Stimulated activated CD8-positive, alpha-beta memory T cell treated with anti-CD3 and anti-CD28 coated beads, Interleukin-4, amount 100 ng/mL, for 24 hours (primary cell): ENCODE data around the gene CHCHD3.
"Not testable (repeated sequence)": the region's sequence is repeated elsewhere in the genome, so short reads cannot be mapped to it uniquely, and the experiment has no call there.

Source experiments
- DNase-seq: peaks from one replicate; pipeline ENCODE4 v3.0.0-alpha.2; 2020; ENCODE audit warnings: low read depth

Gene CHCHD3

GRCh38 chr7:133044722-133045473, 37.0 kb downstream of the CHCHD3 start:
- DNase-seq = no peak

- DNase-seq = no peak
Measured at GRCh38 chr7:133040674-133041073, 41.2 kb downstream of the CHCHD3 start.

DNA sequence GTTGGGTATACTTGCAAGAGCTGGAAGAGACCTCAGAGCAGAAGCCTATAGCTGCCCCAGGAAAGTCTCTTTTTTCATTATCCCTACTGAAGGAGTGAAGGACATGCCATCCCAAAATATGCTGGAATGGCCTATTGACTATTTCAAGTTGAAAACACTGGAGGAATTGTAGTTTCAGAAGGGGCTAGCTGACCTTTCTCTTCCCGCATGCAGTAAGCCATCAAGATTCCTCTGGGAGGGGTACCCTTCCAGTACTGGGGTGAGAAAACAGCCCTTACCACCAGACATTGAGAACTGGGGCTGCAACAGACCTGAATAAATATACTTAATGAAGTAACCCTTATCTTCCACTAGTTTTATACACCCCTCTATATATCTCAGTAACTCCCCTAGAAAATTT, 41.7 kb downstream of the CHCHD3 start:
- no peak for DNase-seq

GRCh38 chr7:133039614-133040013, 42.3 kb downstream of the CHCHD3 start:
- DNase-seq = no peak

DNA sequence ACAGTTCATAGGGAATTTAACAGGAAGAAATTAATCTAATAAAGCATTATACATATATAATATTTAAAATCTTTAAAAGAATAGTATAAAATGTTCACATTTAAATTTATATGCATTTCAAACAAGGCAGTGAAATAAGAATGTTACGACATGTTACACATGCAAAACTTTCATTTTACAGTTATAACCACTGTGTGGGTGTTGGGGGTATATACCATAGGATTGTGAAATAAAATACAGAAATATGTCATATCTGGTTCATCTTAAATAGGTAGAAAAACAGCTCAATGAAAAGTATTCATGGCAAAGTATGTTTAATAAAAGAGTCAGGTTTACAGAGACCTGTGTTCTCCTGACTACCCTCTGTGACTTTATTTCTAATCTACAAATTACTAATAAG, 45.6 kb downstream of the CHCHD3 start:
- DNase-seq = no peak

DNA sequence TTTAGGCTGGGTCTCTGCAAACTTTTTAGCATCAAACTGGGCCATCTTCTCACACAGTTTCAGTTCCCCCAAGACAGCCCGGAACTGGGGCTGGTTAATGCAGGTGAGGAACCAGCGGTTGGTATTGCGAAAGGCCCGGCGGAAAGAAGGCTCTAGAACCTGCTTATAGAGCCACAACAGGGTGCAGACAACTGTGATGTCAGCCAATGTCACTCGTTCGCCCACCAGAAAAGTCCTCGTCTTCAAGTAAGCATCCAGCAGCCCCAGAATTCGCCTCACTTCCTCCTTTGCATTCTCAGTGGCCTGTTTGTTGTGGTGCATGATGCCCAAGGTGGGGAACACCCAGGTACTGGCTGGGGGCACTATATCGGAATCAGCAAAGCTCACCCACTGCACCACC, 46.6 kb downstream of the CHCHD3 start:
- not testable (repeated sequence) for DNase-seq

DNA sequence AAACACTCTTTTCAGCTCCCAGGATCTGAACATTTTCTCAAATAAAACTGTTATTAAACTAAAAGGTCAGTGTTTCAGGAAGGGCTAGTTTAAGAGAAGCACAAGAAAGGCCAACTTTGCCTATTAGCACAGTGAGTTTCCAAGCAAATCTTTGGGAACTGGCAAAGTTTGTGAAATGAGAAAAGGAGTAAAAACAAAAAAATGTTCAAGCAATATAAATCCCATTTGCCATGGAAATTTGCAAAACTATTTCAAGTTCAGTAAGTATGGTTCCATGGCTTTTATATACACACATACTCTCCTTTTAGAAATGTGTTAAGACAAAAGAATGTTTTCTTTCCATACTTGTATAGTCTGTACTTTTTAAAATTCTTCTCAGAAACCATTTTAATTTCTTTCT, 51.5 kb downstream of the CHCHD3 start:
- no peak for DNase-seq

- no peak for DNase-seq
Measured at GRCh38 chr7:133029463-133029862, 52.4 kb downstream of the CHCHD3 start.

GRCh38 chr7:133027397-133027796, 54.5 kb downstream of the CHCHD3 start:
- DNase-seq = no peak

DNA sequence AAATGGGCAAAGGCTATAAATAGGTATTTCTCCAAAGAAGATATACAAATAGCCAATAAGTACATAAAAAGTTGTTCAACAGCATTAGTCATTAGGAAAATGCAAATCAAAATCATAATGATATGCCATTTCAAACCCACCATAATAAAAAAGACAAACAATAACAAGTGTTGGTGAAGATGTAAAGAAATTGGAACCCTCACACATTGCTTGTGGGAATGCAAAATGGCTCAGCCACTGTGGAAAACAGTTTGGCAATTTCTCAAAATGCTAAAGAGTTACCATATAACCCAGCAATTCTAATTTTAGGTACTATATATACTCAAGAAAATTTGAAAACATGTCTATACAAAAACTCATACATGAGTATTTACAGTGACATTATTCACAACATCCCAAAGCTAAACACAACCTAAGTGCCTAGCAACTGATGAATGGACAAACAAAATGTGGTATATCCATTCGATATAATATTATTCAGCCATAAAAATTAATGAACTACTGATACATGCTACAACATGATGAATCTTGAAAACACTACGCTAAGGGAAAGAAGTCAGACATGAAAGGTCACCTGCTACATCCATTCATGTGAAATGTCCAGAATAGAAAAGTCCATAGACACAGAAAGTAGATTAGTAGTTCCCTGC, 55.6 kb downstream of the CHCHD3 start:
- no peak for DNase-seq

GRCh38 chr7:133025056-133025455, 56.8 kb downstream of the CHCHD3 start:
- DNase-seq = no peak

- DNase-seq = no peak
Measured at GRCh38 chr7:133024596-133024995, 57.3 kb downstream of the CHCHD3 start.

DNA sequence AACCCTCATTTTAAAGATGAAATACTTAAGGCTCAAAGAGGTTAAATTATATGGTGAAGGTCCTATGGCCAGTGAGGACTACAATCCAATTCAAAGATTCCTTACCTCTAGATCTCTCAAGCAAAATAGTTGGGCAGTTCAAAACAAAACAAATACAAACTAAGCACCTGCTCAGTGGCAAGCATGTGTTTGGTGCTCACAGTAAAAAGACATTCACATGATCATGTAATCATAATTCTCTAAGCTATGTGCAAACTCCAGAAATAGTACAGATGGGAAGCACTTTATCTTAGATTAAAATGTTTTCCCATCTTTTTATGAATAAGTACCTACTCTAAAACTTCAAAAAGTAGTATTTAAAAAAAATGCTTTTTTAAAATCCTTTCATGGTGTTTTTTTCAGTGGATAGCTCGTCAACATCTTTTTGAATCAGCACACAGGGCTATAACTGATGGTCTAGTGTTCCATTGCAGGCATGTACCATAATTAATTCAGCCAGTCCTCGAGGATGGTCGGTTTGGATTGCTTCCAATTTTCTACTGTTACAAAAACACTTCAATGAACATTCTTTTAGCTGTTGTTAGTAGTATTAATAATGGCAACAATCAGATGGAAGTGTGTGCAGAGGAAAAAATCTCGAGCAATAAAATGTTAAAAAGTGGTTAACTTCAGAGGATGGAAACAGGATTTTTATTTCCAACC, 58.4 kb downstream of the CHCHD3 start:
- DNase-seq = no peak

GRCh38 chr7:133022661-133023060, 59.2 kb downstream of the CHCHD3 start:
- DNase-seq = no peak

DNA sequence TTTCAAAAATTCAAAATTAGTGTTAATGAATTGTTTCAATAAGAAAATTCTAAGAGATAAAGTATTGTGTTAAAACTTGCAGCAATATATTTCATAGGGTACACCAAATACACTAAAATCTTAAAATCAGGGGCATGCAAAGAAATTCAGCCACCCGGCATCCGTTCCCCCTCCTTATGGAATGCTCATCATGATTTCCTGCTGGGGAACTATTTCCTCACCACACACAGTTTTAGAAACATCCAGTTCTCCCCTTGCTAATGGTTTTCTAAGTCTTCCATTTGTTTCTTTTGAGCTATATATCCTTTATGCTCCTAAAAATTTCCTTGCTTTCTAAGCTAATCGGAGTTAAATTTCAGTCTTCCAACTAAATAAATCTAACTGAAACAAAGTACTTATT, 60.7 kb downstream of the CHCHD3 start:
- no peak for DNase-seq

DNA sequence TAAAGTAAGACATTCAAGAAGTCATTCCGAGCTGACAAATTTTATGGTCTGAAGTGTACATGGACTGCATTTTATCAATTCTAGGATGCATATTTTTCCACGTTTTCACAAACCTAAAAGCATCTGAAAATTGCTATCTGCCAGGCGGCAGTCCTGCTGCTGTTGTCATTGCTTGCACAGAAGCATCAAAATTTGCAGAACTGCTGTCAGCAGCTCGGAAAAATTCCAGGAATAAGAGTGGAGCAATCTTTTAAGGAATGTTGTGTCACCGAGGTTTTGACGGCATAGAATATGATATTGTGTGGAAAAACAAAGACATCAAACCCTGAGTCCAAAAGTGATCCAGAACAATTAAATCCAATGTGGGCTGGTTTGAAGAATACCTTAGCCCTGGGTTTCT, 61.4 kb downstream of the CHCHD3 start:
- no peak for DNase-seq

GRCh38 chr7:133019590-133019989, 62.3 kb downstream of the CHCHD3 start:
- DNase-seq = no peak

DNA sequence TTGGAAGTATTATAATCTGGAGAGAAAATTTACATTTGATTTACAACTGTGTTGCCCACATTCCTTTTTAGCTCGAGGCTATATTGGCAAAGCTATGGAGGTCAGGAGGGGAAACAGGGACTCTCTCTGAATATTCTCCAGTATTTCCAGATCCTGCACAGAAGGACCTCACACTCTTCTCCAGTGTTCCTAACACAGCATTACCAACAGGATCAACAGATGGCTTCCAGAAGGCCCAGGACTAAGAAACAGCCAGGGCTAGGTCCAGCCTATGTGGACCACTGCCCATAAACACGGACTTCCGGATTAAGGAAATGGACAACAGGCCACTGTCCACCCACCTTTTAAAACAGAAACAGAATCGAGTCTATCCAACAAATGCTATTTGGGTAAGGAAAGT, 65.3 kb downstream of the CHCHD3 start:
- DNase-seq = no peak

- DNase-seq = no peak
Measured at GRCh38 chr7:133015888-133016287, 66.0 kb downstream of the CHCHD3 start.

- DNase-seq = no peak
Measured at GRCh38 chr7:133011746-133012145, 70.1 kb downstream of the CHCHD3 start.

DNA sequence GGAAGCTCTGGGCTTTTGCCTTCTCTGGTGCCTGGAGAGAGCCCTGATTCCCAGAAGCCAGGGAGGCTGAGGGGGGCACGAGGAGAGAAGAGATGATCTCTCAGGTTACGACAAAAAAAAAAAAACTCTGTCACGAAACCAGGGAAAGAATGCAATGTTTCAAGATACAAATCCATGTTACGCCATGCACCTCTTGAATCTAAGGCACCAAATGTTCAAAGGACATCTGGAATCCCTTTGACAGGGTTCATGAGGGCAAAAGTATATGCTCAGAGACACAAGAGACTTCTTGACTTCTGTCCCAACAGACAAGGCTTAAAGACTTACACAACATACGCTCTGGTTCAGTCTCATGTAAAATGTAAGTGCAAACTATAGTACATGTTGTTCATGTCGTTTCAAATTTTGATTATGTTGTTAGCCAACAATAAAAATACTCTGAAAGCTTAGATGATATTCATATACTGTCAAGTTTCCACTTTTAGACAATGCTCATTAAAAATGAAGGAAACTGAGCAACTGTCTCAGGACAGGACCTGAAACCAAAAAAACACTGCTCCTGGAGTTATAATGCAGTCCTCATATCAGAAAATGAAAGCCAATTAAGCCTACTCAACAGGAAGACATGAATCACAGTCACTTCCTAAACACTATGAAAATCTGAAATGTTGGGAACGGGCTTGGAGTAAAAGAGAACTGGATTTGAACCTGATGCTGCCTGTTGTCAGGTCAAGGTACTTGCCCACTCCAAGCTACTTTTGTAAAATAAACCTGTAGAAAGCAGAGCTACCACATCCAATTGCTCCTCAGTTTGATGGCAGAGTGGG, 72.3 kb downstream of the CHCHD3 start:
- DNase-seq = no peak

DNA sequence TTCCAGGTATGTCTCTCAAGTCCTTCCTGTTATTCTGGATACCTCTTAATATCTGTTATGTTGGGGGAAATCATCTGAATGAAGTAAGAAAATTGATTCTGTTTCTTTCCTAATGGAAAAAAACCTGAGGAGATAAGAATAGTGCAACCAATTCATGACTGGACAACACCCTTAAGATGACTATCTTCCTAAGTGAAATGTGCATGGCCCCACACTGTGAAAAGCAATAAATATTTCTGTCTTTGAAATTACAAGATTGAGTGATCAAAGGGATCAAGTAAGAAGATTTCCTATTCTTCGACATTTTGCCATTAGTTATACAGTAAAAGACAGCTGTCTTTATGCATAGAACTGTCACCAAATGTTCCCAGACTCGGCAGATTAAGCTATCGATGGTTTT, 73.9 kb downstream of the CHCHD3 start:
- no peak for DNase-seq
